ENCODE data around the gene NKX1-1.

- TF ChIP-seq POLR2A (IDR thresholded peaks at IDR 0.05) = no peak
- TF ChIP-seq, protein P1, sequence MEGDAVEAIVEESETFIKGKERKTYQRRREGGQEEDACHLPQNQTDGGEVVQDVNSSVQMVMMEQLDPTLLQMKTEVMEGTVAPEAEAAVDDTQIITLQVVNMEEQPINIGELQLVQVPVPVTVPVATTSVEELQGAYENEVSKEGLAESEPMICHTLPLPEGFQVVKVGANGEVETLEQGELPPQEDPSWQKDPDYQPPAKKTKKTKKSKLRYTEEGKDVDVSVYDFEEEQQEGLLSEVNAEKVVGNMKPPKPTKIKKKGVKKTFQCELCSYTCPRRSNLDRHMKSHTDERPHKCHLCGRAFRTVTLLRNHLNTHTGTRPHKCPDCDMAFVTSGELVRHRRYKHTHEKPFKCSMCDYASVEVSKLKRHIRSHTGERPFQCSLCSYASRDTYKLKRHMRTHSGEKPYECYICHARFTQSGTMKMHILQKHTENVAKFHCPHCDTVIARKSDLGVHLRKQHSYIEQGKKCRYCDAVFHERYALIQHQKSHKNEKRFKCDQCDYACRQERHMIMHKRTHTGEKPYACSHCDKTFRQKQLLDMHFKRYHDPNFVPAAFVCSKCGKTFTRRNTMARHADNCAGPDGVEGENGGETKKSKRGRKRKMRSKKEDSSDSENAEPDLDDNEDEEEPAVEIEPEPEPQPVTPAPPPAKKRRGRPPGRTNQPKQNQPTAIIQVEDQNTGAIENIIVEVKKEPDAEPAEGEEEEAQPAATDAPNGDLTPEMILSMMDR (IDR thresholded peaks at IDR 0.05) = no peak
Observed at GRCh38 chr4:1414831-1415680, 8.8 kb upstream of the NKX1-1 start.
